WI38 (cell line): Measurements from ENCODE around the gene CDYL.

Experiments
- H3K4me3 ChIP-seq: 2 replicates; pipeline ENCODE4 v1.5.1; 2011; ENCODE audit warnings: low read depth, mild to moderate bottlenecking, control low read depth, low read length
- CTCF ChIP-seq: IDR thresholded peaks from 2 replicates; pipeline ENCODE4 v1.5.1; 2012; ENCODE audit warnings: low read depth, mild to moderate bottlenecking, control low read depth, low read length

The CDYL gene

DNA sequence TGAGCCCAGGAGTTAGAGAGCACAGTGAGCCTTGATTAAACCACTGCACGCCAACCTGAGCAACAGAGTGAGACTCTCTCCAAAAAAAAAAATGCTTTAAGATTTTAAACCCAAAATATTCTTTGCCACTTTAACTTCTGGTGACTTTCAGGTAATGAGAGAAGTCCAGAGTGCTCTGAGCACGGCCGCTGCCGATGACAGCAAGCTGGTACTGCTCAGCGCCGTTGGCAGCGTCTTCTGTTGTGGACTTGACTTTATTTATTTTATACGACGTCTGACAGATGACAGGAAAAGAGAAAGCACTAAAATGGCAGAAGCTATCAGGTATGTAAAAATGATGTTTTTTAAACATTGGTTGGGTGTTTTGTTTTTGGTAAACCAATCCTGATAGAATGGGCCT lies 161.2 kb downstream of the CDYL start:
- TF ChIP-seq CTCF: no peak
- no peak overlapping the region for H3K4me3 ChIP-seq

DNA sequence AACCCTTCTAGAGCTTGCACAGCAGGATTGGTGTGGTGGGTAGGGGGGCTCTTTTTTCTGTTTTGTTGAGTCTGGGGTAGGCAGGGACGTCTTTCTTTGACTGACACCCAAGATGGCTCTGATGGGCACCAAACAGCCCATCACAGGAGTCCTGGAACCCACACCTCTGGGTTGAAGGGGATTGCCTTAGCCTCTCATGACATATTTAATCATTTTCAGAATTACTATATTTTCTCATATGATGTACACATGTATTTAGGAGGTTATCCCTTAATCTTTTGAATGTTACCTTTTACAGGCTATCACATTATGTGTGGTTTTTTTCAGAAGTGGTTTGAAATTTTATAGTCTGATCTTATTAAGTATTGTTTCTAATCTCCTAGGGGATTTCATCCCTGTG lies 163.0 kb downstream of the CDYL start:
- no peak for TF ChIP-seq CTCF
- no peak overlapping the region for H3K4me3 ChIP-seq

GRCh38 chr6:4940416-4940815 lies 164.2 kb downstream of the CDYL start:
- H3K4me3 ChIP-seq: no peak overlapping the region
- no peak for TF ChIP-seq CTCF

- H3K4me3 ChIP-seq: no peak overlapping the region
- no peak for TF ChIP-seq CTCF
Measured at GRCh38 chr6:4941782-4942672, 165.8 kb downstream of the CDYL start.

GRCh38 chr6:4942673-4943009 lies 166.4 kb downstream of the CDYL start:
- H3K4me3 ChIP-seq: no peak overlapping the region
- TF ChIP-seq CTCF: no peak

DNA sequence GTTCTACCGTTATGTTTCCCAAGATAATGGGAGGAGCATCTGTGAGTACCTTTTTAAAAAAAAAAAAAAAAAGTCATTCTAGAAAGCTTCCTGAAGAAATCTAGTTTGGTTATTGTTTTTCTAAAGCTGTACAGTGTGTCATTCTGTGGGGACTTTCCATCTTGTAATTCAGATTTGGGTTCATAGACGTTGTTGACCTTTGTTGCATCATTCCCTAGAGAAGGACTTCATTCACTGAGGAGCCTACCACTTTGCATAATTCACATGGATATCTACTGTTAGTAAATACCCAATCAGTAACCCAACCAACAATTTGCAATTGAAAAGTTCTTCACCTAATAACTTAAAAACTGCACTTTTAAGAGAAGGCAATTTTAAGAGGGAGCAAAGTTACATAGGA lies 167.5 kb downstream of the CDYL start:
- no peak overlapping the region for H3K4me3 ChIP-seq
- TF ChIP-seq CTCF: no peak

- no peak overlapping the region for H3K4me3 ChIP-seq
- TF ChIP-seq CTCF: no peak
Measured at GRCh38 chr6:4944325-4944724, 168.1 kb downstream of the CDYL start.
